NCI-H526 (cell line): Measurements from ENCODE around the gene SIRT5.
A peak's percentile ranks its signal among the peaks of the same experiment; 100 is the strongest.

Experiments
- DNase-seq, 2 experiments: peaks; one replicate each; lab custom pipeline; 2025; lab: John Stamatoyannopoulos, UW

SIRT5 gene

DNA sequence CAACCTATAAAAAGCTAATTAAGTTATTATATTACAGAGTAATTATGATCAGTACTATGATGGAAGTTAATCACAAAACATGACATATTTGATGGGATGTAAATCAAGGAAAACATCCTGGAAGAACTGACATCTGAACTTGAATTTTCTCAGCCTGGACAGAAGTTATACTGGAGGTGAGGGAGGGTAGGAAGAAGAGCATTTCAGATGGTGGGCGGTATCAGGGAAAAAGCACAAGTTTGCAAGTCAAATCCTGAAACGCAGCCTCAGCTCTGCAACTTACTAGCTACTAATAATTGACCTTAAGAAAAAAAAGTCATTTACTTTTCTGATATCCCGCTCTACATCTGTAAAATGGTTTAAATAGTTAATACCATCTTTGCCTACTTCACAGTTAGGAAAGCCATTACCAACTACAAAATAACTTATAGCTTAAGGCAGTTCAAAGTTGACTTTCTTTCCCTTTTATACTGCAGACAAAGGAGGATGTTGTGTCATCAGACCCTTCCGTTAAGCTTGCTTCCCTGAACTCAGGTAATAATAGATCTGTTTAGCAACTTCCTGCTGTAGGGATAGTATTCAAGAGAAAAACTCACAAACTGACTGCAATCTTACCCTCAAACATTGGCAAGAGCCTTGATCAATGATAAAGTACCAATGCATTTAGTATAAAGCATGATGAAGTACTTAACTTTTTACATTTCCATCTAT lies 61.7 kb downstream of the SIRT5 start:
- peak; percentile 55 to 72 for DNase-seq

DNA sequence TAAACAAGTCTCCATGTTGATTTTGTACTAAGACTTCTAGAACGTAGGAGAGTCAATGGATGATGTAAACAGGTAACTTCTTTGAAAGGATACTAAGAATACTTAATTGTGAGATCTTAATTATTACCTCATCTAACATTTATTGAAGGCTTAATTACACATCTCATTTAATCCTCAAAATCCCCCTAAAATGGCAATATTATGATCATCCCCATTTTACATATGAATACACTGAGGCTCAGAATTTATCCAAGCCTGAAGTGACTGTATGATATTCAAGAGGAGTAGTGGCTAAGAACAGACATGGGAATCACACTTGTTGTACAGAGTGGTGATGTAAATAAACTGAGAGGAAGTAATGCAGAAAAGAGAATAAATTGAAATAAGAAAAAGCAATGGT lies 63.6 kb downstream of the SIRT5 start:
- DNase-seq: no peak

DNA sequence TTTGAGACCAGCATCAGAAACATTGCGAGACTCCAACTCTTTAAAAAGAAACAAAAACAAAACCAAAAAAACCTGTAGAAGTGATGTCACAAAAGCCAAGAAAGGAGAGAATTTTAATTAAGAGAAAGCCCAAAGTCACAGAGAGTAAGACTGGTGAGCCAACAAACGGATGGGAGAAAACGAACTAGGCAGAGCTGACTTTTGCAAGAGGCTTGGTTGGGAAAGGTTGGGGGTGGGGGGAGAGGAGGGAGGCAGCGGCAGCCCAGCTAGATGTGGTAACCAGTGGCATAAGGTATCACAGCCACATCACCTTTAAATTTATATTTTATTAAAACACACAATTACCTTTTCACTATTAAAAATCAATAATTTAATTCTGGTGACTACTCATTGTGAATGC lies 64.2 kb downstream of the SIRT5 start:
- no peak for DNase-seq

DNA sequence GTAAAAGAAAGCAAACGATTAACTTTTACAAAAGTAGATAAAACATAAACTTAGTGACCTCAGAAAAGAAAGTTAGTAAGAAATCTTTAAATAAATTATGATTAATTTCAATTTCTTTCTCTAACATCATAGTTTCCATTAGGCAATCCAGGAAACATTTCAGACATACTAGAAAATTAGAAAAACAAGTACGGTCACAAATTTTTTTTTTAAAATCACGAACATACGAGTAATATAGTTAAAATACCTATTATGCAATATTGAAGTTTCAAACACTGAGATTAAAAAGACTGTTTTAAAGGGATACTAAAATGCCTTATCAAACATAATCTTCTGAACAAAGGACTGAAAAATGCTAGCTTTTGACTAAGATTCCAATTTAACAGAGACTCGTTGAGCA lies 66.9 kb downstream of the SIRT5 start:
- DNase-seq: no peak

DNA sequence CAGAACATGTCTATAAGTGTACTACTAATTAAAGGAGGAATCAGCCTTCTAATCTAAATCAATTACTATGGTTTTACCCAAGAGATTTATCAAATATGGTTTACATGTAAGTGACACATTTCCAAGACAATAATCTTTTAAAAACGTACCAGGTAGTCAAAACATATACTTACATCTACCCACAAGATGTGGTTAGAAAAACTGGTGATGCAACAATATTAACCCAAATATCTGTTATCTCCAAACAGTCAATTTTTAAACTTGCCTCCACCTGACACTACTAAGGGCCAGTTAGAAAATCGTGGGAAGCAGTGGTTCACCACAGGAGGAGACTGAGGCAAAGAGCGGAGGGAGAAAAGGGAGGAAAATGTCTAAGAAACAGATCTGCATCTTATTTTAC lies 68.7 kb downstream of the SIRT5 start:
- DNase-seq: no peak

DNA sequence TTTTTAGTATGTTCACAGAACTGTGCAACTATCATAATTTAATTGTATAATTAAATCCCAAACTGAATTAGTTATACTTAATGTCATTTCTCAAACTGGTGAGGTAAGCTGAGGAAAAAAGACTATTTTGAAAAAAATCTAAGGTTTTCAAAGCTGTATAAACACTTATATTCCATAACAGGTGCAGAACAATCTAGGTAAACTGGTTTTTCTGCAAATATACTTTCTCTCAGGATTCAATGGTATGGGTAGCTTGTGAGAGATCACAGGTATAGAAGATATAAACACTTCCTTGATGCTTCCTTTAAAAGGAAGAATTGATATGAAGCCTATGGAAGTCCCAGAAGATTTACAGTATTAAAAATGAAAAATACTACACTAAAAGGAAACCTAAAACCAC lies 74.4 kb downstream of the SIRT5 start:
- no peak for DNase-seq

DNA sequence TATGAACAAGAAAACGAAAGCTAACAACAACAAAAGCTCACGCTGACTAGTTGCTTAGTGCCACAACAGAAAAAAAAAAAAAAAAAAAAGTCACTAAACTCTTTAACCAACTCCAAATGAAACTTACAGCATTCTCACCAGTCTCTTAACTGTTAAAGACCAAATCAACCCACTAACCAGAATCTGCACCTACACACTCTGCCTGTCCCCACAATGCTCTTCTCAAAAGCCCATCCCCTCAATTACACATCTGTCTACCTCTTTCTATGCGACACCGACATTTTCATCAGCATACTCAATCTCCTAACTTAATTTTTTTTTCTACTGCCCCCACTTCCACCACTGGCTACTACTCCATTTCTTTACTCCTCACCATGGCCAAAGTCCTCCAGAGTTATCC lies 75.0 kb downstream of the SIRT5 start:
- DNase-seq: no peak

DNA sequence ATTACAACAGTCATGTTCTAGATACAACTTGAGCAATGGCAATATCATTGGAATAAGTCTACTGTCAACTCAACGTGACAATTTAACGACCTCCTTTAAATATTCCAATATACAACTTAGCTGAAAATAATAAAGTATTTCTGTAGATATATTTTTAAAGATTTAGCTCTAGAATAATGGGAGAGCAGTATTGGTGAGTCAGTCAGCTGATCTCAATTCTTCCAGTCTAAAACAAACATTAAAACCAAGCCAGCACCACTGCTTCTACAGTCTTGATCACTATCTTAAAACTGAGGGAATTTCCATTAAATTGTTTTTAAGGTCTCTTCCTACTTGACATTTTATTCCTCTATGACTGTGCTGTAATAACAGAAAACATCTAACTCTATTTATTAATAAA lies 78.9 kb downstream of the SIRT5 start:
- no peak for DNase-seq

DNA sequence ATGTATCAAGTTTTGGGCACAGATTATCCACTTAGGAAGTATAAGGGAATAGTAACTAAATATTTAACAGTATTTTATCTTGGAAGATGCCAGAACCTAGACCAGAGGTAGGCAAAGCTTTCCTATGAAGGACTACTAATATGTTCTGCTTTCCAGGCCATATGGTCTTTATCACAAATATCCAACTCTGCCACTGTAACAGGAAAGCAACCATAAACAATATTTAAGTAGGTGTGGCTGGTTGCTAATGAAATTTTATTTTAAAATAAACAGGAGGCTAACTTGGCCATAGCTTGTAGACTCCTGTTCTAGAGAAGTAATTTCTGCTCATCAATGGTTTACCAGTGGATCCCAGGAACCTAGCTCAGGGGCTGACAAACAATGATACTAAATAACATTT lies 80.1 kb downstream of the SIRT5 start:
- no peak for DNase-seq

DNA sequence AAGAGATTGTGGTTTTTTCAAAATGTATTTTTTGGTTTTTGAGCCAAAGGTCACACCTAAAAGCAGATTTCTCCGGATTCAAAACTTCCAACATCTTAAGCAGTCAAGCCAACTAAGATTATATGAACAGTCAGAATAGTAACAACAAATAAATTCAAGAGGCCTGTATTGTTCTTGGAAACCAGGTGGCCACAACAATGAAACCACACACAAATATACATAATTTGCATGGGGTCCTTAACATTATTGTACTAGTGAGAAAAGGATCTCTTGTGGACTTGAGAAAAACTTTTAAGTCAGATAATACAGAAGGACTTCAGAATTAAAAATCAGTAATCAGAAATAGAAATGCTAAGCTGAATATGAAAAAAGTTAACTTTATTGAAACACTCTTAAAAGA lies 81.3 kb downstream of the SIRT5 start:
- no peak for DNase-seq

DNA sequence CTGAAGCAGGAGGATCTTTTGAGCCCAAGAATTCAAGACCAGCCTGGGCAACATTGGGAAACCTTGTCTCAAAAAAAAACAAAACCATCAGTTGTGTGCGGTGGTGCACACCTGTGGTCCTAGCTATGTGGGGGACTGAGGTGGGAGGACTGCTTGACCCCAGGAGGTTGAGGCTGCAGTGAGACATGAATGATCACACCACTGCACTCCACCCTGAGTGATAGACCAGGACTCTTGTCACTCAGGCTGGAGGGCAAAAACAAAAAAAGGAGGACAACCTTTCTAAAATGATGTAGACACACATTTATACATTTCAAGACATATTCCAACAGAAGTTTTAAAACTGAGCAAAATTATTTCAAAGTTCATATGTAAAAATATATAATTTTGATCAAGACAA lies 85.9 kb downstream of the SIRT5 start:
- DNase-seq: no peak

DNA sequence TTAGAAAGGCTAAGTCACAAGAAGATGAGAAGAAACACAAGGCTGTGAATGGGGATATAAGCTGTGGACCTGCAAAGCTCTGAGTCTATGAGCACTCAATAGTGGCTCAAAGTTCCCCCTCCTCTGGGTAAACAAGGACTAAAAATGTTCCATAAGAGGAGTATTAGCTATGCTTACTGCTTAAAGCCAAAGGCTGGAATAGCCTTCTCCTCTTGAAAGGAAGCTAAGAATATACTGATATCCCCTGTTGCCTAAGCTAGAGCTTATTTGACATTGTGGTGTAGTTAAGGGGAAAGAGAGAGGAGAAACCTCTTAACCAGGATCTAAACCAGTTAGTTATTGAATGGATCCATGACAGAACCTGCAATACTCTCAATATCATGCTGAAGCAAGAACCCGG lies 86.5 kb downstream of the SIRT5 start:
- DNase-seq: no peak

DNA sequence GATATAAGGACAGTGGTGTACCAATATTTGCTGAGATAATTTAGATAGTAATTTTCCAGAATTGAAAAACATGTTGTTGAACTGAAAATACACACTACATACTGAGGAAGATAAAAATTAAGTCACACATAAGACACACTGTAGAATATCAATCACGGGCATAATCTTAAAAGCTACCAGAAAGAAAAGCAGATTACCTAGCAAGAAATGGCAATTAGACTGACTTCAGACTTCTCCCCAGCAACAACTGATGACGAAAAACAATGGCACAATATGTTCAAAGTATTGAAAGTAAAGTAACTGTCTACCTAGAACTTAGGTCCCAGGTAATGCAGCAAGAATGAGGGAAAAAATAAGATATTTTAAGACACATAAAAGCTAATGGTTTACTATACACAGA lies 87.2 kb downstream of the SIRT5 start:
- no peak for DNase-seq

DNA sequence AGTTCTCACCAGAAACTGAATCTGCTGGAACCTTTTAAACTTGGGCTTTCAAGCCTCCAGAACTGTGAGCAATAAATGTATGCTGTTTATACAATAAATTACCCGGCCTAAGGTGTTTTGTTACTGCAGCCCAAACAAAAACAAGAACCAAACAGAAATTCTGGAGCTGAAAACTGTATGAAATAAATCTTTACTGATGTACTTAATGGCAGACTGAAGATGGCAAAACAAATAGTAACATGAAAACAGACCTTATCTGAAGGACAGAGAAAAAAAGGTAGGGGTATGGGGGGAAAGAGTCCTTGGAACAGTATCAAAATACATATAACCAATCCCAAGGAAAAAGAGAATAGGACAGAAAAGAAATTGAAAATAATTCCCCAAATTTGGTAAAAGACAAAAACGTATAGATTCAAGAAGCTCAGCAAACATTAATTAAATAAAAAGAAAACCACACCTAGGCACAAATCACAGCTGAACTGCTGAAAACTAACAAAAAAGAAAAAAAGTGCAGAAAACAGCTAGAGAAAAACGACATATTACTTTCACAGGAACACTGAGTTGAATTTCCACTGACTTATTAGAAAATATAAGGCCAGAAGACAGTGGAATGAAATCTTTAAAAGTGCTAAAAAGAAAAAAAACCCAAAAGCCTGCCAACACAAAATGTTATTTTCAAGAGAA lies 88.4 kb downstream of the SIRT5 start:
- DNase-seq: no peak

DNA sequence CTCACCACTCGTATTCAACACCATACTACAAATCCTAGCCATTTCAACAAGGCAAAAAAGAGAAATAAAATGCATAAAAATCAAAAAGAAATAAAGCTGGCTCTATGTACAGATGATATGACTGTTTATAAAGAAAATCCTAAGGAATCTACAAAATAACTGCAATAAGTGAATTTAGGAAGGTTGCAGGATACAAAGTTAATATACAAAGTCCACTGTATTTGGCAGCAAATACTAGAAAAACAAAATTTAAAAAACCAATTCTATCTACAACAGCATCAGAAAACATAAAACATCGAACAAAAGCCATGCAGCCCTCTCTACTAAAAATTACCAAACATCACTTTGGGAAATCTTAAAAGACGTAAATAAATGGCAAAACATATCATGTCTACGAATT lies 89.6 kb downstream of the SIRT5 start:
- DNase-seq: no peak
